Measurements from ENCODE around the gene PDRG1.

PDRG1 gene

DNA sequence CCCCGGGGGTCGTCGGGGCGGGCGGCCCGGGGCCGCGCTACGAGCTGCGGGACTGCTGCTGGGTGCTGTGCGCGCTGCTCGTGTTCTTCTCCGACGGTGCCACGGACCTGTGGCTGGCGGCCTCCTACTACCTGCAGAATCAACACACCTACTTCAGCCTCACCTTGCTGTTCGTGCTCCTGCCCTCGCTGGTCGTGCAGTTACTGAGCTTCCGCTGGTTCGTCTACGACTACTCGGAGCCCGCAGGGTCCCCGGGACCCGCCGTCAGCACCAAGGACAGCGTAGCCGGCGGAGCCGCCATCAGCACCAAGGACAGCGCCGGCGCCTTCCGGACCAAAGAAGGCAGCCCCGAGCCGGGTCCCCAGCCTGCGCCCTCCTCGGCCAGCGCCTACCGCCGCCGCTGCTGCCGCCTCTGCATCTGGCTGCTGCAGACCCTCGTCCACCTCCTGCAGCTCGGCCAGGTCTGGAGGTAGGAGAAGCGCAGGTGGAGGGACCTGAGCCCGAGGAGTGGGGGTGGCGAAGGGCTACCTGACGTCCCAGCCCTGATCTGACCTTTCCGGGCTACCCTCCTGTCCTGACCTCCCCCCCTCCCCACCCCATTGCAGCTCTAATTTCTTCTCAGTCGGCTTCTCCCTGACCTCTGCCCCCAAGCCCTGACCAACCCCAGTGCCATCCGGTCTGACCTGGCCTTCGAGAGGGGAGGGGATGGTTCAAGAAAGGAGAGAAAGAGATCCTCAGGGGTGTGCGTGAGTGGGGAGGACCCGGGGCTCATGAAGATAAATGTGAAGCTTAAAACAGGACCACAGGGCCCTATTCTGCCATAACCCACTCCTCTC lies 16.7 kb upstream of the PDRG1 start:
- TF ChIP-seq, protein P1, sequence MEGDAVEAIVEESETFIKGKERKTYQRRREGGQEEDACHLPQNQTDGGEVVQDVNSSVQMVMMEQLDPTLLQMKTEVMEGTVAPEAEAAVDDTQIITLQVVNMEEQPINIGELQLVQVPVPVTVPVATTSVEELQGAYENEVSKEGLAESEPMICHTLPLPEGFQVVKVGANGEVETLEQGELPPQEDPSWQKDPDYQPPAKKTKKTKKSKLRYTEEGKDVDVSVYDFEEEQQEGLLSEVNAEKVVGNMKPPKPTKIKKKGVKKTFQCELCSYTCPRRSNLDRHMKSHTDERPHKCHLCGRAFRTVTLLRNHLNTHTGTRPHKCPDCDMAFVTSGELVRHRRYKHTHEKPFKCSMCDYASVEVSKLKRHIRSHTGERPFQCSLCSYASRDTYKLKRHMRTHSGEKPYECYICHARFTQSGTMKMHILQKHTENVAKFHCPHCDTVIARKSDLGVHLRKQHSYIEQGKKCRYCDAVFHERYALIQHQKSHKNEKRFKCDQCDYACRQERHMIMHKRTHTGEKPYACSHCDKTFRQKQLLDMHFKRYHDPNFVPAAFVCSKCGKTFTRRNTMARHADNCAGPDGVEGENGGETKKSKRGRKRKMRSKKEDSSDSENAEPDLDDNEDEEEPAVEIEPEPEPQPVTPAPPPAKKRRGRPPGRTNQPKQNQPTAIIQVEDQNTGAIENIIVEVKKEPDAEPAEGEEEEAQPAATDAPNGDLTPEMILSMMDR (IDR thresholded peaks at IDR 0.05; ENCODE audit: insufficient read depth, low read depth, low read length, missing control alignments), result no peak
- peak; percentile 72 for DNase-seq (ENCODE audit: low read depth)
- no peak overlapping the region for H3K4me3 ChIP-seq (ENCODE audit: low read length)

DNA sequence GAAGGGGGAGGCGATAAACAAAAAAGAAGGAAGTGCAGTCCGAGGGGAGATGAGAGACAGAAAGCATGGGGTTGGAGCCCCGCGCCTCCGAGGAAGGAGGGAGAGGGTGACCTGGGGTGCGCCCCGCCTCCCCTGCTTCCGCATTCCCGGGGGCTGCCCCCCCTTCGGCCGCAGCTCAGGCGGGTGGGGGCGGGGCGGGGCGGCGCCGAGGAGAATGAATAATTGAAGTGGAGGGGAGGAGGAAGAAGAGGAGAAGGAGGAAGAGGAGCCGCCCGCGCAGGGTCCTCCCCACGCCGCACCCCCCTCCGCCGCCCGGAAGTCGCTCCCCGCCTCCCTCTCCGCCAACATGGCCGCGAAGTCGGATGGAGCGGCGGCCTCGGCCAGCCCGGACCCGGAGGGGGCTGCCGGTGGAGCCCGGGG lies 16.0 kb upstream of the PDRG1 start, which contains the start of gene XKR7:
Gene XKR7, plus strand, starts transcription at position 322 of the 420 bp plus-strand sequence. Its CDS starts 25 bp downstream, at position 347.
- TF ChIP-seq, protein P1 (IDR thresholded peaks at IDR 0.05; ENCODE audit: insufficient read depth, low read depth, low read length, missing control alignments), result no peak
- H3K4me3 ChIP-seq (ENCODE audit: low read length), result no peak within 1 kb of the TSS
- DNase-seq (ENCODE audit: low read depth), result no peak

DNA sequence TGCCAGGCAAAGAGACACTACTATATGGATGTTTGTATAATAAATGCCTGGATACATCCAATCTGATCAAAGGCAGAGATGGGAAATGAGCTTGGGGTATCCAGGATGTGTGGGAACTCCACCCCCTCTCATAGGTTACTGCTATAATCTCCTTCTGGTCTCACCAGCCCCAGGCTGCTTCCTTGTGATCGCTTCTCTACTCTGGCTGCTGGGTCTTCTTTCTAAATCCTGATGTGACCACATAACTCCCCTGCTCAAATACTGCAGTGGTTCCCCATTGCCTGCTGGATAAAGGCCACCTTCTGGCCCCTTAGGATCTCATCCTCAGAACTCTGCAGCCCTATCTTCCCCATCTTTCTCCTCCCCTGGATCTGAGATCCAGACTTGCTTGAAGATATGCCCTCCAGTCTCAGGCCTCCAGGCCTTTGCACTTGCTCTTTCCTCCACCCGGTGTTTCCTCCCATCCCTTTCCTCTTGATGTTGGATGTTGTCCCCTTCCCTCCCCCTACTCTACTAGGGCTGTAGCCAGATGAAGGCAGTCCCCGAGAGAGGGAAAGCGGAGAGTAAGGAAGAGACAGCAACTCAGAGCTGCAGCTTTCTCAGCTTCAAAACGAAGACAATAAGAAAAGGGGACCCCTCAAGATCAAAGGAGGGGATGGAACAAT lies 15.3 kb upstream of the PDRG1 start:
- no peak for DNase-seq (ENCODE audit: low read depth)
- no peak overlapping the region for H3K4me3 ChIP-seq (ENCODE audit: low read length)
- TF ChIP-seq, protein P1 (IDR thresholded peaks at IDR 0.05; ENCODE audit: insufficient read depth, low read depth, low read length, missing control alignments), result no peak

DNA sequence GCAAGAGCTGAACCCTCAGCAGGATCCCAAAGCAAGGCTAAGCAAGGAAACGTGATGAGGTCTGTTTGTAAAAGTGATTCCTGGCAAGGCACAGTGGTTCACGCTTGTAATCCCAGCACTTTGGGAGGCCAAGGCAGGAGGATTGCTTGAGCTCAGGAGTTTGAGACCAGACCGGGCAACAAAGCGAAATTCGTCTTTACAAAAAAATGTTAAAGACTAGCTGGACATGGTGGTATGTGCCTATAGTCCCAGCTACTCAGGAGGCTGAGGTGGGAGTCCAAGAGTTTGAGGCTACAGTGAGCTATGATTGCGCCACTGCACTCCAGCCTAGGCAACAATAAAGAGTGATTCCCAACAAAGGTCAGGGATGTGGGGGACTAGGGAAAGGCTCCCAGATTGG lies 12.0 kb upstream of the PDRG1 start:
- TF ChIP-seq, protein P1 (IDR thresholded peaks at IDR 0.05; ENCODE audit: insufficient read depth, low read depth, low read length, missing control alignments), result no peak
- DNase-seq (ENCODE audit: low read depth), result no peak
- no peak overlapping the region for H3K4me3 ChIP-seq (ENCODE audit: low read length)

DNA sequence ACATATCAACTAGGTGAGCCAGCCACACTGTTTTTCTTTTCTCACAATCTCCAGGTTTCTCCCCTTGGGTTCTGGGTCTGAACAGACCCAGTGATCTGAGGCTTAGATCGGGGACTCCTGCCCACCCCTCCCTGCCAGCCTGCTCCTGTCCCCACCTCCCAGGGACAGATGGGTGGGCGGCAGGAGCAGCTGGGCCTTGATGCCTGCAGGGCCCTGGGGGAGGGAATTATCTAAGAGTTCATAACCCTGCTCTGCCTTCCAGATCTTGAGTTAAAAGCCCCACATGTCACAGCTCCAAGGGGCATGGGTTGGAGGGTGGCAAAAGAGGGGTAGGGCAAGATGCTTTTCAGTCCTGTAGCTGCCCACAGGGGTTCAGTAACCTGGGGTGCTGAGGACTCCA lies 10.9 kb upstream of the PDRG1 start:
- TF ChIP-seq, protein P1 (IDR thresholded peaks at IDR 0.05; ENCODE audit: insufficient read depth, low read depth, low read length, missing control alignments), result no peak
- no peak overlapping the region for H3K4me3 ChIP-seq (ENCODE audit: low read length)
- no peak for DNase-seq (ENCODE audit: low read depth)

DNA sequence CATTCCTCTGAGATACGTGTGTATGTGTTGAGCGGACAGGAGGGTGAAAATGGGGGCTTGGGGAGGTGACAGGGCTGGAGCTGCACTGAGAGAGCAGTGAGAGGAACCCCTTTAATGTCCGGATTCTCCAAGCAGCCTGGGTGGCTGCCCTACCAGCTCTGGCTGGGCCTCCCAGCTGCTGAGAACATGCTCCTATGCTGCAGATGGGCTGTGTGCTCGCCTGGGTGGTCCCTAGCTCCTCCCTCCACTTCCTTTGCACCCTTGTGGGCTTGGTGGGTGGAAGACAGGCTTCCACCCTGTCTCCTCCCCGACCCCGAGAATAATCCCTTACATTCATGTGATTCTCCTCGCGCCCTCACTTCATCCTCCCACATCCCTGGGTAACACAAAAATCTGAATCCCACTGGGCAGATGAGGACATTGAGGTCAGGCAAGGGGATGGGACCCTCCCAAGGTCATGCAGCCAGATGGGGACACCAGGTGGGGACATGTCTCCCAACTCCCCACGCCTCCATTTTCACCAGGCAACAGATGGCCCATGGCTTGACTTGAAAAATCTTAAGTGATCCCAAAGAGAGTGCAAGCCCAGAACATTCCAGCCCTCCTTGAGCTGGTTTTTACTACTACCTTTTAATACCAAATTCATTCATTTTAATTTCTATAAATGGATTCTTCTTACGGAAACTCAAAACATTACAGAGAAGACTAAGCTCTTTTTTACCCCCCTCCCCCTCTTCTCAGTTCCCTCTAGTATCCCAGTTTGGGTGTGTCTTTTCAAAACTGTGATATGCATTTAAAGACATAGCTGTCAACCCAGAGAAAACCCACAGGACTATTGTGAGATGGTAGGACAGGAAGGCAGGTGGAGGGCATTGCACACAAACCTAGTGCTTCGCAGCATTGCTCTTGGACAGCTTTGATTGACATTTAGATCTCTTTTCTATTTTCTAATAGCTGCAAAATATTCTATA lies 5.0 kb upstream of the PDRG1 start:
- DNase-seq (ENCODE audit: low read depth), result no peak
- H3K4me3 ChIP-seq (ENCODE audit: low read length), result no peak overlapping the region
- TF ChIP-seq, protein P1 (IDR thresholded peaks at IDR 0.05; ENCODE audit: insufficient read depth, low read depth, low read length, missing control alignments), result no peak

Measured in epithelial cell of esophagus (primary cell).